K562 (cell line): ENCODE data around the gene CEP72. TPM values are rescaled to one million over a fixed set of nuclear protein-coding genes. Genes with fewer than 3 reads are reported as not detected.

ENCODE experiments used
- BCOR ChIP-seq: fragments of 450-650 bp; IDR thresholded peaks from 2 replicates; pipeline ENCODE4 v1.6.1; 2016
- CBX5 ChIP-seq: IDR thresholded peaks from 2 replicates; pipeline ENCODE4 v1.6.1; 2014; ENCODE audit warnings: low read depth, borderline replicate concordance
- CTBP1 ChIP-seq: fragments of 450-650 bp; IDR thresholded peaks from 2 replicates; pipeline ENCODE4 v1.6.1; 2016; ENCODE audit warnings: borderline replicate concordance
- GATA2 ChIP-seq: sonication (generic); formaldehyde crosslinking; IDR thresholded peaks from 2 replicates; pipeline ENCODE4 v1.4.0; 2020; ENCODE audit warnings: mild to moderate bottlenecking, missing genetic modification reagents
- HLTF ChIP-seq: fragments of 450-650 bp; IDR thresholded peaks from 2 replicates; pipeline ENCODE4 v1.6.1; 2016
- NRF1 ChIP-seq, 2 experiments: fragments of 450-650 bp; IDR thresholded peaks in 1 of 2; conservative IDR thresholded peaks in 1 of 2; 2 replicates each; pipeline ENCODE4 v1.6.1; 2014; ENCODE audit warnings: mild to moderate bottlenecking in 2 of 2
- PREB ChIP-seq: sonication (generic); formaldehyde crosslinking; IDR thresholded peaks from 2 replicates; pipeline ENCODE4 v1.8.1; 2023; ENCODE audit warnings: mild to moderate bottlenecking, missing genetic modification reagents
- RERE ChIP-seq: sonication (generic); formaldehyde crosslinking; IDR thresholded peaks from 2 replicates; pipeline ENCODE4 v1.8.0; 2023; ENCODE audit warnings: missing genetic modification reagents, mild to moderate bottlenecking, borderline replicate concordance
- RNF2 ChIP-seq: sonication (generic); IDR thresholded peaks from 2 replicates; pipeline ENCODE4 v1.6.1; 2016
- SRF ChIP-seq, 2 experiments: fragments of 250-450, 450-650 bp in 1 of 2; sonication (Bioruptor Pico) in 1 of 2; sonication (generic) in 1 of 2; formaldehyde crosslinking; IDR thresholded peaks; 2 replicates each; pipeline versions ENCODE4 v1.5.0 to v1.5.1; 2020 to 2022; ENCODE audit warnings: mild to moderate bottlenecking in 1 of 2, missing genetic modification reagents in 1 of 2
- TOE1 ChIP-seq, 2 experiments: fragments of 450-650 bp in 1 of 2; sonication (generic) in 1 of 2; formaldehyde crosslinking in 1 of 2; IDR thresholded peaks; 2 replicates each; pipeline versions ENCODE4 v1.7.1 to v1.8.0; 2016 to 2022; ENCODE audit warnings: borderline replicate concordance in 2 of 2, mild to moderate bottlenecking in 2 of 2, antibody characterized with exemption in 1 of 2, inconsistent platforms in 1 of 2, low read depth in 1 of 2, missing genetic modification reagents in 1 of 2, moderate library complexity in 1 of 2
- ZFX ChIP-seq: sonication (generic); formaldehyde crosslinking; IDR thresholded peaks from 2 replicates; pipeline ENCODE4 v1.8.0; 2022; ENCODE audit warnings: mild to moderate bottlenecking, missing genetic modification reagents, moderate library complexity
- polyA plus RNA-seq, 8 experiments: library from polyadenylated mRNA; depleted of rRNA in 4 of 8; stranded (reverse) in 5 of 8; unstranded in 3 of 8; fragments of >200 nt; fragmentation: Nextera tagmentation in 2 of 8; fragmentation: Illumina TruSeq in 1 of 8; extraction: Ambion mirVana in 2 of 8; extraction: Trizol in 1 of 8; gene quantifications; 2 replicates each; pipeline versions ENCODE4 v1.2.1 to v1.2.3, GENCODE V29; 2011 to 2014; ENCODE audit warnings: inconsistent platforms in 1 of 8, missing spikeins in 1 of 8
- total RNA-seq, 7 experiments: library from RNA; depleted of rRNA in 6 of 7; stranded (reverse); fragments of >200 nt in 6 of 7; fragmentation: Illumina TruSeq in 2 of 7; extraction: Trizol in 2 of 7; gene quantifications; 2 replicates each; pipeline versions ENCODE4 v1.2.1 to v1.2.3, GENCODE V29; 2011 to 2021; ENCODE audit warnings: low replicate concordance in 1 of 7
- TF ChIP-seq, protein P1 (sequence below): sonication (generic); formaldehyde crosslinking; IDR thresholded peaks from 2 replicates; pipeline ENCODE4 v1.8.0; 2022; ENCODE audit warnings: mild to moderate bottlenecking, missing genetic modification reagents
- TF ChIP-seq, protein P2 (sequence below): fragments of 450-650 bp; formaldehyde crosslinking; IDR thresholded peaks from 2 replicates; pipeline ENCODE4 v1.4.0; 2020; ENCODE audit warnings: mild to moderate bottlenecking, moderate library complexity
- TF ChIP-seq, protein P3 (sequence below): fragments of 450-650 bp; IDR thresholded peaks from 2 replicates; pipeline ENCODE4 v1.6.1; 2014; ENCODE audit warnings: low read depth, mild to moderate bottlenecking, moderate library complexity, borderline replicate concordance

Gene CEP72
- total and polyA plus RNA-seq, 9 of the 15 experiments (the other 6 are each of a cell fraction or from before 2014, with no cell fraction given) = 0.89 to 38.1 (median 14.2) TPM

DNA sequence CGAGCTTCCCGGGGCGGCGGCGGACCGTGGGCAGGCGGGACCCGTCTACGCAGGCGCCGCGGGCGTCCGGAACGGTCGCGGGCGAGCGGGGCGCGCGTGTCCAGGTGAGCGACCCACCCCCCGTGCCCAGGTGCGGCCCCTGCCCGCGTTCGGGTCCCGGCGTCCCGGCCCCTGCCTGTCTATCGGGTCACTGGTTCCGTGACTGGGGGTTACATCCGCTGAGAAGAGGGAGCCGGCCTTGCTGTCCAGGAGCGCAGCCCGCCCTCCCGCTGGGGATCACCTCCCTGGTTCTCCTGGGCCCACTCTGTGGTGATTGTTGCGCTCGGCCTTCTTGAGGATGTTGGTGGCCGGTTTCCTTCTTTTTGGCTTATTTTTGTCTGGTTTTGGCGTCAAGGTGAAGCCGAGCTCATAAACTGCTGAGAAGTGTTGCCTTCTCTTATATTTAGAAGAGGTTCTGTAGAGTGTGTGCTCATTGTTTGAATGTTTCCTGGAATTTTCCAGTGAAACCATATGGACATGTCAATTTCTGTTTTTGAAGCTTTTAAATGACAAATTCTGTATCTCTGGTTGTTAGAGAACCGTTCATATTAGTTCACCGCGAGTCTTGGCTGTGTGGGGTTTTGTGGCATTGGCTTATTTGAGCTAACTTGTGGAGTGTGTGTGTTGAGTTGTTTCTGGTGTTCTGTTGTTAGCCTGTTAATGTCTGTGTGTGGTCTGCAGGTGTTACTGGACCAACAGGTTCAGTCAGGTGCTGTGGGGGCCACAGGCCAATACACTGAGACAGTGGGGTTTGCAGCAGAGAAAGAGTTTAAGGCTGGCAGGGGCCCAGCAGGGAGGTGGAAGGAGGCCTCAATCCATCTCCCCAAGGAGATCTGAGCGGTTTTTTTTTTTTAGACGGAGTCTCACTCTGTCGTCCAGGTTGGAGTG, 621 bp downstream of the CEP72 start (continued):
- no peak for TF ChIP-seq RERE (CRISPR knock-in tag)
- TF ChIP-seq CTBP1 = peak; percentile 29; the same call in 1 of the 2 replicates
- no peak for TF ChIP-seq HLTF
- TF ChIP-seq, protein P1, sequence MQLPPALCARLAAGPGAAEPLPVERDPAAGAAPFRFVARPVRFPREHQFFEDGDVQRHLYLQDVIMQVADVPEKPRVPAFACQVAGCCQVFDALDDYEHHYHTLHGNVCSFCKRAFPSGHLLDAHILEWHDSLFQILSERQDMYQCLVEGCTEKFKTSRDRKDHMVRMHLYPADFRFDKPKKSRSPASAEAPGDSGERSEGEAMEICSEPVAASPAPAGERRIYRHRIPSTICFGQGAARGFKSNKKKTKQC (CRISPR knock-in tag) = peak; percentile 82; the same call in 1 of the 2 replicates
- TF ChIP-seq, protein P2, sequence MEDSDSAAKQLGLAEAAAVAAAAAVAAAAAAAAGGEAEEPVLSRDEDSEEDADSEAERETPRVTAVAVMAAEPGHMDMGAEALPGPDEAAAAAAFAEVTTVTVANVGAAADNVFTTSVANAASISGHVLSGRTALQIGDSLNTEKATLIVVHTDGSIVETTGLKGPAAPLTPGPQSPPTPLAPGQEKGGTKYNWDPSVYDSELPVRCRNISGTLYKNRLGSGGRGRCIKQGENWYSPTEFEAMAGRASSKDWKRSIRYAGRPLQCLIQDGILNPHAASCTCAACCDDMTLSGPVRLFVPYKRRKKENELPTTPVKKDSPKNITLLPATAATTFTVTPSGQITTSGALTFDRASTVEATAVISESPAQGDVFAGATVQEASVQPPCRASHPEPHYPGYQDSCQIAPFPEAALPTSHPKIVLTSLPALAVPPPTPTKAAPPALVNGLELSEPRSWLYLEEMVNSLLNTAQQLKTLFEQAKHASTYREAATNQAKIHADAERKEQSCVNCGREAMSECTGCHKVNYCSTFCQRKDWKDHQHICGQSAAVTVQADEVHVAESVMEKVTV = no peak
- 0 out of 2 replicates have a peak, but pooled peaks have one; percentile 25 for TF ChIP-seq TOE1 (IDR thresholded peaks at IDR 0.05; ENCODE audit: borderline replicate concordance)
- TF ChIP-seq TOE1 (CRISPR knock-in tag; IDR thresholded peaks at IDR 0.05; ENCODE audit: borderline replicate concordance, low read depth) = no peak
- TF ChIP-seq PREB (CRISPR knock-in tag) = 0 out of 2 replicates have a peak, but pooled peaks have one; percentile 90
- TF ChIP-seq CBX5 = peak; percentile 93; the same call in 1 of the 2 replicates
- TF ChIP-seq GATA2 = no peak
- TF ChIP-seq NRF1 (conservative IDR thresholded peaks at IDR 0.05 in 1 of 2, IDR thresholded peaks at IDR 0.05 in 1 of 2) = peak; percentile 56 to 68; a peak in 2 of 4 replicates
- no peak for TF ChIP-seq RNF2
- TF ChIP-seq SRF (CRISPR knock-in tag; IDR thresholded peaks at IDR 0.05) = no peak
- peak; percentile 68 for TF ChIP-seq ZFX
- TF ChIP-seq, protein P3, sequence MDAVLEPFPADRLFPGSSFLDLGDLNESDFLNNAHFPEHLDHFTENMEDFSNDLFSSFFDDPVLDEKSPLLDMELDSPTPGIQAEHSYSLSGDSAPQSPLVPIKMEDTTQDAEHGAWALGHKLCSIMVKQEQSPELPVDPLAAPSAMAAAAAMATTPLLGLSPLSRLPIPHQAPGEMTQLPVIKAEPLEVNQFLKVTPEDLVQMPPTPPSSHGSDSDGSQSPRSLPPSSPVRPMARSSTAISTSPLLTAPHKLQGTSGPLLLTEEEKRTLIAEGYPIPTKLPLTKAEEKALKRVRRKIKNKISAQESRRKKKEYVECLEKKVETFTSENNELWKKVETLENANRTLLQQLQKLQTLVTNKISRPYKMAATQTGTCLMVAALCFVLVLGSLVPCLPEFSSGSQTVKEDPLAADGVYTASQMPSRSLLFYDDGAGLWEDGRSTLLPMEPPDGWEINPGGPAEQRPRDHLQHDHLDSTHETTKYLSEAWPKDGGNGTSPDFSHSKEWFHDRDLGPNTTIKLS = no peak
- TF ChIP-seq BCOR = 0 out of 2 replicates have a peak, but pooled peaks have one; percentile 28
